A549 treated with DMSO at 1 μM for 4 hours (cell line): Measurements from ENCODE around the gene CCDC34. TPM values are rescaled to one million over a fixed set of nuclear protein-coding genes. Genes with fewer than 3 reads are reported as not detected.

ENCODE experiments used
- total RNA-seq: library from RNA; stranded (reverse); fragments of 200-300 nt; extraction: Qiagen RNA extraction; gene quantifications from 5 replicates; pipeline ENCODE4 v1.2.3, GENCODE V29; 2022; ENCODE audit warnings: low read depth

Gene CCDC34, protein sequence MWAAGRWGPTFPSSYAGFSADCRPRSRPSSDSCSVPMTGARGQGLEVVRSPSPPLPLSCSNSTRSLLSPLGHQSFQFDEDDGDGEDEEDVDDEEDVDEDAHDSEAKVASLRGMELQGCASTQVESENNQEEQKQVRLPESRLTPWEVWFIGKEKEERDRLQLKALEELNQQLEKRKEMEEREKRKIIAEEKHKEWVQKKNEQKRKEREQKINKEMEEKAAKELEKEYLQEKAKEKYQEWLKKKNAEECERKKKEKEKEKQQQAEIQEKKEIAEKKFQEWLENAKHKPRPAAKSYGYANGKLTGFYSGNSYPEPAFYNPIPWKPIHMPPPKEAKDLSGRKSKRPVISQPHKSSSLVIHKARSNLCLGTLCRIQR
- 28.8 to 34.8 TPM (median 31.1 TPM) in 5 replicates for total RNA-seq

DNA sequence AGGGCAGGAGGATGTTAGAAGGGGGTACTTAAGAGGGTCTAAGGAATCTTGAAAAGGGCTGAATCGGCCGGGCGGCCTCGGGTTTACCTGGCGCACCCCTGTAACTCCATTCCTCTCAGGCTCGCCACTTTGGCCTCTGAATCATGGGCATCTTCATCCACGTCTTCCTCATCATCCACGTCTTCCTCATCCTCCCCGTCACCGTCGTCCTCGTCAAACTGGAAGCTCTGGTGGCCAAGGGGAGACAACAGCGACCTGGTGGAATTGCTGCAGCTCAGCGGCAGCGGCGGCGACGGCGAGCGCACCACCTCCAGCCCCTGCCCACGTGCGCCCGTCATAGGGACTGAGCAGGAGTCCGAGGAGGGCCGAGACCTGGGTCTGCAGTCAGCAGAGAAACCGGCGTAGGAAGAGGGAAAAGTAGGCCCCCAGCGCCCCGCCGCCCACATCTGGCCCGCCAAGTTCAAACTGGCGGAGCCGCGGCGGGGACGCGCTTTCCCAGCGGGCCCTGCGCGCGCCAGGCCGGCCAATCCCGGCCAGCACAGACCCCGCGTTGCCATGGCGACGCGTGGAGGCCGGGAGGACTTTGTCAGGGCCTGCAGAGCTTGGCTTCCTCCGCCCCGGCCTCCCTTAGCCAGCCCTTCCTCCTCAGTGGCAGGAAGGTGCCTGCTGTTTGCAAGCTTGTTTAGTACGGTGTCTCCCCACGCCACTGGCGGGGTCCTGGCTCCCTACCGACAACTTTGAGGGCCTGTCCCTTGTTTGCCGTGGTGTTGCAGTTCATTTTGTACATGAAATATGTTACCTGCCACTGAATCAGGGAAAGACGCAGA, at the start of gene CCDC34:
TSS of gene CCDC34 (minus strand) at position 467 of the 827 bp plus-strand sequence. CDS start at position 446, 21 bp downstream.

Other genes with a start within 250 kb of the CCDC34 start
- 34.8 to 52.4 TPM (median 48.6 TPM) in 5 replicates for gene LGR4, start 109.6 kb upstream of the CCDC34 start, total RNA-seq
- 6.9 to 10.0 TPM (median 7.7 TPM) in 5 replicates for gene LIN7C, start 143.6 kb upstream of the CCDC34 start, total RNA-seq